Aorta (tissue), 5 donors: ENCODE measurements around the gene ANO8. TPM values are rescaled to one million over a fixed set of nuclear protein-coding genes. Genes with fewer than 3 reads are reported as not detected.

Experiments
- ATAC-seq: fragments of 200-7000 bp; cut with Tn5 transposase; one replicate; pipeline ENCODE4 v1.9.1; 2022; ENCODE audit warnings: moderate library complexity; ENCODE audit not compliant: low FRiP score
- DNase-seq, 2 donors: peaks; one replicate each; pipeline ENCODE4 v3.0.0-alpha.2; 2020
- H3K27ac ChIP-seq, 2 donors: one replicate each; pipeline ENCODE4 v1.5.1; 2013; ENCODE audit warnings: low read length in 2 of 2, mild to moderate bottlenecking in 2 of 2, moderate library complexity in 2 of 2, control low read depth in 1 of 2, inconsistent platforms in 1 of 2, low read depth in 1 of 2
- H3K27me3 ChIP-seq, 2 donors: one replicate each; pipeline ENCODE4 v1.6.1; 2013; ENCODE audit warnings: control low read depth in 1 of 2, low read length in 1 of 2, mild to moderate bottlenecking in 1 of 2, moderate library complexity in 1 of 2; ENCODE audit not compliant: insufficient read depth in 2 of 2, control insufficient read depth in 1 of 2
- H3K36me3 ChIP-seq, 2 donors: one replicate each; pipeline ENCODE4 v1.6.1; 2013; ENCODE audit warnings: control low read depth in 1 of 2, low read length in 1 of 2, mild to moderate bottlenecking in 1 of 2; ENCODE audit not compliant: insufficient read depth in 2 of 2, control insufficient read depth in 1 of 2
- H3K4me1 ChIP-seq, 2 donors: one replicate each; pipeline ENCODE4 v1.6.1; 2013; ENCODE audit warnings: low read length in 2 of 2, control low read depth in 1 of 2, mild to moderate bottlenecking in 1 of 2, moderate library complexity in 1 of 2; ENCODE audit not compliant: insufficient read depth in 2 of 2, control insufficient read depth in 1 of 2
- H3K4me3 ChIP-seq, 2 donors: one replicate each; pipeline ENCODE4 v1.5.1; 2013; ENCODE audit warnings: low read length in 2 of 2, control low read depth in 1 of 2, mild to moderate bottlenecking in 1 of 2
- H3K9me3 ChIP-seq: one replicate; pipeline ENCODE4 v1.6.1; 2013; ENCODE audit warnings: mild to moderate bottlenecking, low read length; ENCODE audit not compliant: control insufficient read depth
- WGBS, 2 donors: extraction: QIAGEN DNeasy Blood & Tissue Kit; methylation state at CpG; one replicate each; pipeline ENCODE4 v1.1.7; 2013; 5-methylcytosine and 5-hydroxymethylcytosine counted together
- intact Hi-C, 2 donors: fragments of 100-400 bp; cut with DNase I; formaldehyde crosslinking; loops; one replicate each; pipeline versions ENCODE4 v1.14.2 to v1.15.0; 2022
- polyA plus RNA-seq, 2 donors: library from polyadenylated mRNA; stranded (reverse); fragments of 200-250 nt; gene quantifications; one replicate each; pipeline ENCODE4 v1.2.3, GENCODE V29; 2013
- total RNA-seq, 2 donors: library from RNA; stranded (reverse); fragmentation: NEBNext Ultra II Directional; extraction: Animal tissue kit (Norgen Biotek cat#: 25700); gene quantifications; one replicate each; pipeline ENCODE4 v1.2.1, GENCODE V29; 2021
- donor health status: healthy with polysubstance abuse.
- donor health status: Bipolar disorder and iron deficiency.
- donor health status: DM: no; HTN: no; CAD: no.
- donor health status: DM: no; HTN: no; CAD: no.
- donor health status: DM: yes; HTN: yes; CAD: no.

Gene ANO8
- total and polyA plus RNA-seq, 4 donors = 1.3 to 19.4 (median 14.2) TPM

- Histone ChIP-seq H3K4me3 (no peak overlapping the region), H3K36me3 (no peaks in the 10 kb centered on the region), H3K27me3 (no peaks in the 10 kb centered on the region), H3K9me3 (no peaks in the 10 kb centered on the region), H3K4me1 (no peaks in the 10 kb centered on the region), H3K27ac (no peak overlapping the region)
- DNase-seq (no peak), ATAC-seq (no peak)
- intact Hi-C loops = no loop called here
- WGBS, 2 donors = 88 to 90% methylated on average over 11 of the region's 11 CpGs
Observed at GRCh38 chr19:17320435-17320834, 14.2 kb downstream of the ANO8 start.

GRCh38 chr19:17319473-17320238 lies 15.0 kb downstream of the ANO8 start:
- no peaks in the 10 kb centered on the region for H3K4me1 ChIP-seq
- peaks cover 0 to under 1% of the 10 kb centered on the region in 2 donors for H3K36me3 ChIP-seq
- H3K9me3 ChIP-seq = no peaks in the 10 kb centered on the region
- DNase-seq (no peak), ATAC-seq (no peak)
- intact Hi-C loops = no loop called here
- no peak overlapping the region for H3K4me3 ChIP-seq
- whole genome bisulfite sequencing, 2 donors = 88 to 91% methylated on average over 40 of the region's 40 CpGs
- no peaks in the 10 kb centered on the region for H3K27me3 ChIP-seq
- no peak overlapping the region for H3K27ac ChIP-seq

GRCh38 chr19:17318966-17319365 lies 15.7 kb downstream of the ANO8 start:
- ATAC-seq (no peak), DNase-seq (no peak)
- no peaks in the 10 kb centered on the region for H3K27me3 ChIP-seq
- H3K36me3 ChIP-seq = peaks cover 0 to 4% of the 10 kb centered on the region in 2 donors
- WGBS, 2 donors = 71 to 81% methylated on average over 6 of the region's 6 CpGs
- H3K4me1 ChIP-seq = no peaks in the 10 kb centered on the region
- no peaks in the 10 kb centered on the region for H3K9me3 ChIP-seq
- intact Hi-C loops = no loop called here
- no peak overlapping the region for H3K4me3 ChIP-seq
- H3K27ac ChIP-seq = no peak overlapping the region

GRCh38 chr19:17314007-17314593 lies 20.6 kb downstream of the ANO8 start:
- Histone ChIP-seq H3K27me3 (no peaks in the 10 kb centered on the region), H3K9me3 (no peaks in the 10 kb centered on the region), H3K4me3 (no peak overlapping the region), H3K4me1 (no peaks in the 10 kb centered on the region), H3K36me3 (peaks cover 0 to 4% of the 10 kb centered on the region in 2 donors), H3K27ac (no peak overlapping the region)
- DNase-seq = no peak
- WGBS, 2 donors = 90 to 91% methylated on average over 19 of the region's 19 CpGs
- no peak for ATAC-seq
- intact Hi-C loops = no loop called here

- WGBS, 2 donors = 83 to 84% methylated on average over 20 of the region's 20 CpGs
- H3K9me3 ChIP-seq = no peaks in the 10 kb centered on the region
- H3K27me3 ChIP-seq = no peaks in the 10 kb centered on the region
- H3K4me3 ChIP-seq = no peak overlapping the region
- no peak for DNase-seq
- peaks cover 0 to 4% of the 10 kb centered on the region in 2 donors for H3K36me3 ChIP-seq
- intact Hi-C loops = no loop called here
- no peak for ATAC-seq
- no peak overlapping the region for H3K27ac ChIP-seq
- no peaks in the 10 kb centered on the region for H3K4me1 ChIP-seq
Observed at GRCh38 chr19:17312189-17313113, 22.2 kb downstream of the ANO8 start.

- WGBS, 2 donors = 56 to 58% methylated on average over 11 of the region's 11 CpGs
- Histone ChIP-seq H3K4me1 (no peaks in the 10 kb centered on the region), H3K4me3 (no peak overlapping the region), H3K36me3 (peaks cover 0 to 4% of the 10 kb centered on the region in 2 donors), H3K27me3 (no peaks in the 10 kb centered on the region), H3K9me3 (no peaks in the 10 kb centered on the region), H3K27ac (no peak overlapping the region)
- DNase-seq = no peak
- intact Hi-C loops = no loop called here
- no peak for ATAC-seq
Observed at GRCh38 chr19:17311455-17312188, 23.0 kb downstream of the ANO8 start.

GRCh38 chr19:17309965-17310461 lies 24.6 kb downstream of the ANO8 start:
- peak overlapping the region; percentile 62 to 76 for H3K4me3 ChIP-seq
- no peaks in the 10 kb centered on the region for H3K9me3 ChIP-seq
- DNase-seq = no peak
- H3K4me1 ChIP-seq = no peaks in the 10 kb centered on the region
- WGBS, 2 donors = 5 to 6% methylated on average over 23 of the region's 23 CpGs
- H3K27me3 ChIP-seq = no peaks in the 10 kb centered on the region
- no peak overlapping the region for H3K27ac ChIP-seq
- intact Hi-C loops = no loop called here
- H3K36me3 ChIP-seq = peaks cover 0 to 4% of the 10 kb centered on the region in 2 donors
- no peak for ATAC-seq
